UCSD-AML1 (cell line): Measurements from ENCODE around the gene VPS13D.

Experiments
- DNase-seq: peaks from one replicate; lab custom pipeline; 2025; ENCODE audit not compliant: unreplicated experiment; lab: John Stamatoyannopoulos, UW

Gene VPS13D

GRCh38 chr1:12417389-12417788 lies 187.6 kb downstream of the VPS13D start:
- no peak for DNase-seq

GRCh38 chr1:12420171-12420570 lies 190.3 kb downstream of the VPS13D start:
- no peak for DNase-seq

- DNase-seq = no peak
Measured at GRCh38 chr1:12422488-12422887, 192.7 kb downstream of the VPS13D start.

GRCh38 chr1:12424087-12424529 lies 194.3 kb downstream of the VPS13D start:
- DNase-seq = no peak

- DNase-seq = no peak
Measured at GRCh38 chr1:12424793-12425192, 195.0 kb downstream of the VPS13D start.

GRCh38 chr1:12426030-12426429 lies 196.2 kb downstream of the VPS13D start:
- no peak for DNase-seq

- DNase-seq = no peak
Measured at GRCh38 chr1:12428334-12428733, 198.5 kb downstream of the VPS13D start.

- DNase-seq = no peak
Measured at GRCh38 chr1:12430525-12430924, 200.7 kb downstream of the VPS13D start.

GRCh38 chr1:12432897-12433296 lies 203.1 kb downstream of the VPS13D start:
- no peak for DNase-seq

- no peak for DNase-seq
Measured at GRCh38 chr1:12433323-12434053, 203.7 kb downstream of the VPS13D start.

GRCh38 chr1:12434174-12434573 lies 204.3 kb downstream of the VPS13D start:
- DNase-seq = peak; percentile 56

GRCh38 chr1:12434686-12435085 lies 204.9 kb downstream of the VPS13D start:
- DNase-seq = no peak

- peak; percentile 25 for DNase-seq
Measured at GRCh38 chr1:12435639-12436344, 206.0 kb downstream of the VPS13D start.

- DNase-seq = no peak
Measured at GRCh38 chr1:12436345-12436658, 206.5 kb downstream of the VPS13D start.

- no peak for DNase-seq
Measured at GRCh38 chr1:12436817-12437599, 207.2 kb downstream of the VPS13D start.

GRCh38 chr1:12437629-12438028 lies 207.8 kb downstream of the VPS13D start:
- no peak for DNase-seq

- no peak for DNase-seq
Measured at GRCh38 chr1:12438349-12438924, 208.6 kb downstream of the VPS13D start.

GRCh38 chr1:12439073-12439472 lies 209.2 kb downstream of the VPS13D start:
- no peak for DNase-seq

- no peak for DNase-seq
Measured at GRCh38 chr1:12441414-12442105, 211.7 kb downstream of the VPS13D start.

- no peak for DNase-seq
Measured at GRCh38 chr1:12442217-12442616, 212.4 kb downstream of the VPS13D start.

GRCh38 chr1:12443151-12443550 lies 213.3 kb downstream of the VPS13D start:
- no peak for DNase-seq
